Measurements from ENCODE around the gene UBLCP1. TPM values are rescaled to one million over a fixed set of nuclear protein-coding genes. Genes with fewer than 3 reads are reported as not detected.
A peak's percentile ranks its signal among the peaks of the same experiment; 100 is the strongest.
"Not testable (repeated sequence)": the region's sequence is repeated elsewhere in the genome, so short reads cannot be mapped to it uniquely, and the experiment has no call there.

The UBLCP1 gene
- total RNA-seq, 1 donor from 2014 or later, result 25.2 TPM

DNA sequence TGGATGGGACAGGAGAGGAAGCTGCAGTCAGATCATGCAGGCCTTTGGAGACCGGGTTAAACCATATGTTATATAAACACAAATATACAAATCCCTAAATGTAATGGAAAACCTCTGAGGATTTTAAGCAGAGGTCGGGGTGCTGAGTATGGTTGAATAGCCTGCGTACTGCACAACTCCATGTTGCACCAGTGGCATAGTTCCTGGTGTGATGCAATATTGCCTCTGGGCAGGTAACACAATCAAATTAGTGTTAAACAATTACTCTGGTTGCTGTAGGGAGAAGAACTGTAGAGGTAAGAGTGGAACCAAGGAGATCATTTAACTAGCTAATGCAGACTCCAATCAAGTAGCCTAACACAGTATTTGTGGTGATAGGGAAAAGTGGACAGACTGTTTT is 32.4 kb upstream of the UBLCP1 start:
- Mint-ChIP-seq H3K36me3 (ENCODE audit: low read depth) (no peaks in the 10 kb centered on the region), H3K27ac (no peak overlapping the region), H3K9me3 (no peaks in the 10 kb centered on the region), H3K4me3 (ENCODE audit: low read depth) (no peak overlapping the region), H3K27me3 (ENCODE audit: low read depth) (peaks cover 15% of the 10 kb centered on the region), H3K4me1 (ENCODE audit: low read depth) (peaks cover 2% of the 10 kb centered on the region)
- intact Hi-C loops (cut with micrococcal nuclease), result no loop called here
- no peak for DNase-seq (ENCODE audit: low spot score)

GRCh38 chr5:159231167-159231566 is 31.9 kb upstream of the UBLCP1 start:
- Mint-ChIP-seq H3K4me1 (ENCODE audit: low read depth) (peaks cover 2% of the 10 kb centered on the region), H3K4me3 (ENCODE audit: low read depth) (no peak overlapping the region), H3K36me3 (ENCODE audit: low read depth) (no peaks in the 10 kb centered on the region), H3K27ac (no peak overlapping the region), H3K27me3 (ENCODE audit: low read depth) (peaks cover 15% of the 10 kb centered on the region), H3K9me3 (no peaks in the 10 kb centered on the region)
- no peak for DNase-seq (ENCODE audit: low spot score)
- intact Hi-C loops (cut with micrococcal nuclease), result no loop called here

- DNase-seq (ENCODE audit: low spot score); H3K4me3 Mint-ChIP-seq (ENCODE audit: low read depth); H3K27ac Mint-ChIP-seq; H3K36me3 Mint-ChIP-seq (ENCODE audit: low read depth); intact Hi-C loops (cut with micrococcal nuclease); H3K9me3 Mint-ChIP-seq: not testable (repeated sequence)
- Mint-ChIP-seq H3K4me1 (ENCODE audit: low read depth) (peaks cover 12% of the 10 kb centered on the region), H3K27me3 (ENCODE audit: low read depth) (peaks cover 12% of the 10 kb centered on the region)
Observed at GRCh38 chr5:159235871-159236520, 27.1 kb upstream of the UBLCP1 start.

DNA sequence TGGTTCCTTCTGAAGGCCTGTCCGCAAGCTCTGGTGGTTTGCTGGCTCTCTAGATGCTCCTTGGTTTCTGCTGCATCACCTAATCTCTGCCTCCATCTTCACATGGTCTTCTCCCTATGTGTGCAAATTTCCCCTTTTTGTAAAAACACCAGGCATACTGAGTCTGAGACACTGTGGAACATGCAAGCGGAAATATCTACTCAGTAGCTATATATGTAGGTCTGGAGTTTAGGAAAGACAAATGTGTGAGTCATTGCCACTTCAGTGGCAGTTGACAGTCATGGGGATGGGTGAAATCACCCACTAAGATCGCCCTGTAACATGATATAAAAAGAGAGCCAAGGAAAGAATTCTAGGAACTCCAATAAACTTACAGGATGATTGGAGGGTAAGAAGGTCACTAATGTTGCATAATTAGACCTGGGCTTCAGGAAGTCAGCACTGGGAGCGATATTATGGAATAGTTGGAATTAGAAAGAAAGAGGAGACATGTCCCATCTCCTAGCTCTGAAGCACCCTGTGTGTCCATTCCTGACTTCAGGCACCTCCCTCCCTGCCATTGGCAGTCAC is 22.7 kb upstream of the UBLCP1 start:
- intact Hi-C loops (cut with micrococcal nuclease), result loop anchor here (1.0 to 2.0 kb wide), 5 partner anchors 22 to 218 kb away; partner anchors contain the start of gene UBLCP1
- Mint-ChIP-seq H3K27me3 (ENCODE audit: low read depth) (no peaks in the 10 kb centered on the region), H3K36me3 (ENCODE audit: low read depth) (no peaks in the 10 kb centered on the region), H3K9me3 (no peaks in the 10 kb centered on the region), H3K27ac (peak overlapping the region; percentile 6), H3K4me3 (ENCODE audit: low read depth) (no peak overlapping the region), H3K4me1 (ENCODE audit: low read depth) (peaks cover 25% of the 10 kb centered on the region)
- DNase-seq (ENCODE audit: low spot score), result no peak

- no peak for DNase-seq (ENCODE audit: low spot score)
- Mint-ChIP-seq H3K27me3 (ENCODE audit: low read depth) (no peaks in the 10 kb centered on the region), H3K9me3 (no peaks in the 10 kb centered on the region), H3K36me3 (ENCODE audit: low read depth) (no peaks in the 10 kb centered on the region), H3K4me3 (ENCODE audit: low read depth) (no peak overlapping the region), H3K4me1 (ENCODE audit: low read depth) (peaks cover 25% of the 10 kb centered on the region), H3K27ac (no peak overlapping the region)
- intact Hi-C loops (cut with micrococcal nuclease), result loop anchor here (2.0 kb wide), 1 partner anchor 21 kb away; the partner anchor contains the start of gene UBLCP1
Observed at GRCh38 chr5:159241946-159242552, 21.0 kb upstream of the UBLCP1 start.

- no peaks in the 10 kb centered on the region for H3K9me3 Mint-ChIP-seq
- H3K27me3 Mint-ChIP-seq (ENCODE audit: low read depth), result no peaks in the 10 kb centered on the region
- no peaks in the 10 kb centered on the region for H3K36me3 Mint-ChIP-seq (ENCODE audit: low read depth)
- DNase-seq (ENCODE audit: low spot score), result no peak
- peaks cover 25% of the 10 kb centered on the region for H3K4me1 Mint-ChIP-seq (ENCODE audit: low read depth)
- no peak overlapping the region for H3K4me3 Mint-ChIP-seq (ENCODE audit: low read depth)
- intact Hi-C loops (cut with micrococcal nuclease), result no loop called here
- no peak overlapping the region for H3K27ac Mint-ChIP-seq
Observed at GRCh38 chr5:159242656-159243055, 20.4 kb upstream of the UBLCP1 start.

- no peak overlapping the region for H3K27ac Mint-ChIP-seq
Observed at GRCh38 chr5:159243385-159243784, 19.7 kb upstream of the UBLCP1 start.

DNA sequence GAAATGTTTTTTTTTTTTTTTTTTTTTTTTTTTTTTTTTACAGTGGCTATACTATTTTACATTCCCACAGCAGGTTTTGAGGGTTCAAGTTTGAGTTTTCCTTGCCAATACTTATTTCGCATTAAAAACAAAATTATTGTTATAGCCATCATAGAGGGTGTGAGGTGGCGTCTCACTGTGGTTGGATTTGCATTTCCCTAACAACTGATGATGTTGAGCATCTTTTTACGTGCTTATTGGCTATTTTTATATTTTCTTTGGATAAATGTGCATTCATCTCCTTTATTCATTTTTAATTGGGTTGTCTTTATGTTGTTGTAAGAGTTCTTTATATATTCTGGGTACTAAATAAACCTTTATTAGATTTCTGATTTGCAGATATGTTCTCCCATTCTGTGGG is 18.9 kb upstream of the UBLCP1 start:
- Mint-ChIP-seq H3K4me3 (ENCODE audit: low read depth) (no peak overlapping the region), H3K4me1 (ENCODE audit: low read depth) (peaks cover 25% of the 10 kb centered on the region), H3K9me3 (no peaks in the 10 kb centered on the region), H3K27ac (no peak overlapping the region), H3K36me3 (ENCODE audit: low read depth) (no peaks in the 10 kb centered on the region), H3K27me3 (ENCODE audit: low read depth) (peaks cover 11% of the 10 kb centered on the region)
- intact Hi-C loops (cut with micrococcal nuclease), result no loop called here
- DNase-seq (ENCODE audit: low spot score), result no peak

More at GRCh38 chr5:159243385-159243784, 19.7 kb upstream of the UBLCP1 start:
- Mint-ChIP-seq H3K27me3 (ENCODE audit: low read depth) (peaks cover 4% of the 10 kb centered on the region), H3K9me3 (no peaks in the 10 kb centered on the region), H3K36me3 (ENCODE audit: low read depth) (no peaks in the 10 kb centered on the region), H3K4me3 (ENCODE audit: low read depth) (no peak overlapping the region), H3K4me1 (ENCODE audit: low read depth) (peaks cover 25% of the 10 kb centered on the region)
- intact Hi-C loops (cut with micrococcal nuclease), result no loop called here
- DNase-seq (ENCODE audit: low spot score), result no peak

DNA sequence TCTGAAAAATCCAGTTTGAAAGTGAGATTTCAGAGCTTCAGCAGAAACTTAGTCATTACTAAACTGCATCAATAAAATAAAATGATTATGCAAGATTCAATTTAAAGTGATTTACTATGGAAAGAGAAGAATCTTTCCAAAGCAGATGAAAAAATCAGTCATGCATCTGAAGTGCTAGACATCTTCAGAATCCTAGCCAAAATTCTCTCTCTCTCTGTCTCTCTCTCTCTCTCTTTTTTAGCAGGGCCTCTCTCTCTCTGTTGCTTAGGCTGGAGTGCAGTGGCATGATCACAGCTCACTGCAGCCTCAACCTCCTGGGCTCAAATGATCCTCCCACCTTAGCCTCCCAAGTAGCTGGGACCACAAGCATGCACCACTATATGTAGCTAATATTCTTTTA is 18.2 kb upstream of the UBLCP1 start:
- intact Hi-C loops (cut with micrococcal nuclease), result no loop called here
- H3K9me3 Mint-ChIP-seq, result no peaks in the 10 kb centered on the region
- peaks cover 11% of the 10 kb centered on the region for H3K27me3 Mint-ChIP-seq (ENCODE audit: low read depth)
- H3K4me3 Mint-ChIP-seq (ENCODE audit: low read depth), result no peak overlapping the region
- no peaks in the 10 kb centered on the region for H3K36me3 Mint-ChIP-seq (ENCODE audit: low read depth)
- H3K4me1 Mint-ChIP-seq (ENCODE audit: low read depth), result peaks cover 24% of the 10 kb centered on the region
- DNase-seq (ENCODE audit: low spot score), result no peak
- no peak overlapping the region for H3K27ac Mint-ChIP-seq

- intact Hi-C loops (cut with micrococcal nuclease), result no loop called here
- Mint-ChIP-seq H3K4me3 (ENCODE audit: low read depth) (no peak overlapping the region), H3K4me1 (ENCODE audit: low read depth) (no peaks in the 10 kb centered on the region), H3K9me3 (no peaks in the 10 kb centered on the region), H3K27me3 (ENCODE audit: low read depth) (peaks cover 16% of the 10 kb centered on the region), H3K36me3 (ENCODE audit: low read depth) (no peaks in the 10 kb centered on the region), H3K27ac (no peak overlapping the region)
- no peak for DNase-seq (ENCODE audit: low spot score)
Observed at GRCh38 chr5:159249158-159249557, 13.9 kb upstream of the UBLCP1 start.

DNA sequence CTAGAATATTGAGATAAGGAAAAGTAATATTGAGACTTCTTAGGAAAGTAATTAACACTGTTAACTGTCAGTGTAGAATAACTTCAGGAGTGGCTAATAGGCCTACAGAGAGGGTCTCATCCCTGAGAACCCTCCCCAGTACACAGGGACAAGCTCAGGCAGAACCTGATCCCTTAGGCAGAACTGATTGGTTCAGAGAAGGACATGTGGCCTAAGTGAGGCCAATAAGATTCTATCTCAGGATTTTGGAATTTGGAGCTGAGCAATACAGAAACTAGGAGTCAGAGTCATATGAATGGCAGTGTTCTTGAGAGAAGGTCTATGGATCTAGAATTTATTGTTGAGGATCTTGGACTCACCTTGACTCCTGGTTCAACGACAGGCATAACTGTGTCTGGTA is 10.9 kb upstream of the UBLCP1 start:
- no peak overlapping the region for H3K27ac Mint-ChIP-seq
- no peaks in the 10 kb centered on the region for H3K4me1 Mint-ChIP-seq (ENCODE audit: low read depth)
- intact Hi-C loops (cut with micrococcal nuclease), result no loop called here
- no peaks in the 10 kb centered on the region for H3K36me3 Mint-ChIP-seq (ENCODE audit: low read depth)
- H3K4me3 Mint-ChIP-seq (ENCODE audit: low read depth), result no peak overlapping the region
- DNase-seq (ENCODE audit: low spot score), result no peak
- peaks cover 25% of the 10 kb centered on the region for H3K27me3 Mint-ChIP-seq (ENCODE audit: low read depth)
- H3K9me3 Mint-ChIP-seq, result no peaks in the 10 kb centered on the region

DNA sequence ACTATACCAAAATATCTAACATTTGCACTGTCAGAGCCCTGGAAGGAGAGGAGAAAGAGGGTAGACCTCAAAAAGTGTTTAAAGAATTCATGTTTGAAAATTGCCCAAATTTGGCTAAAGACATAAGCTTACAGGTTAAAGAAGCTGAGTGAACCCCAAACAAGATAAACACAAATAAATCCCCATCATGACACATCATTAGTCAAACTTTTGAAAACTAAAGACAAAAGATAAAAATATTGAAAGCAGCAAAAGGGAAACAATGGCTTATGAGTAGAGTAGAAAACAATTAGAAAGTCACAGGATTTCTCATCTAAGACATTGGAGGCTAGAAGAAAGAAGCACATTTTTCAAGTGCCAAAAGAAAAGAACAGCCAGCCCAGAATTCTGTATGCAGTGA is 6.1 kb upstream of the UBLCP1 start:
- Mint-ChIP-seq H3K4me1 (ENCODE audit: low read depth) (peaks cover 6% of the 10 kb centered on the region), H3K27ac (no peak overlapping the region), H3K4me3 (ENCODE audit: low read depth) (no peak overlapping the region), H3K9me3 (no peaks in the 10 kb centered on the region), H3K27me3 (ENCODE audit: low read depth) (peaks cover 23% of the 10 kb centered on the region), H3K36me3 (ENCODE audit: low read depth) (no peaks in the 10 kb centered on the region)
- intact Hi-C loops (cut with micrococcal nuclease), result no loop called here
- DNase-seq (ENCODE audit: low spot score), result no peak

DNA sequence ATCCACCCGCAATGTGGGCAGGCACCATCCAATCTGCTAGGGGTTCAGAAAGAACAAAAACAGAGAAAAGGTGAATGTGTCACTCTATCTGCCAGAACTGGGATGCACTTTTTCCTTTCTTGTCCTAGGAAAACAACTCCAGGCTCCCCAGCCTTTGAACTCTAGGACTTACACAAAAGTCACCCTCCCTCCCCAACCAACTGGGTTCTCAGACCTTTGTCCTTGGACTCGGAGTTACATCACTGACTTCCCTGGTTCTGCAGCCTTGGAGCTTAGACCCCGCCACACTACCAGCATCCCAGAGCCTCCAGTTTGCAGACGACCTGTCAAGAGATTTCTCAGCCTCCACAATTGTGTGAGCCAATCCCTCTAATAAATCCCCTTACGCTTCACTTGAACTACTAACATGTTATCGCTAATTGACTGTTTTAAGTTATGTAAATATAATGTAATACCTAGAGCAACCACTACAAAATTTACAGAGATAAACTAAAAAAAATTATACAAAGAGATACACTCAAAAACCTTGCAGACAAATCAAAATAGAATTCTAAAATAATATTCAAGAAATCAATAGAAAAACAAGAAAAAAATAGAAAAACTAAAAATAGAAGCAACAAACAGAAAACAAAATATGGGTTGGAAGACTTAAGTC is 5.3 kb upstream of the UBLCP1 start:
- H3K27me3 Mint-ChIP-seq (ENCODE audit: low read depth), result peaks cover 22% of the 10 kb centered on the region
- H3K9me3 Mint-ChIP-seq, result no peaks in the 10 kb centered on the region
- peaks cover 2% of the 10 kb centered on the region for H3K36me3 Mint-ChIP-seq (ENCODE audit: low read depth)
- intact Hi-C loops (cut with micrococcal nuclease), result no loop called here
- H3K4me3 Mint-ChIP-seq (ENCODE audit: low read depth), result no peak overlapping the region
- H3K4me1 Mint-ChIP-seq (ENCODE audit: low read depth), result peaks cover 14% of the 10 kb centered on the region
- DNase-seq (ENCODE audit: low spot score), result no peak
- H3K27ac Mint-ChIP-seq, result no peak overlapping the region

Data from activated T-helper 2 cell treated with anti-CD3 and anti-CD28 coated beads, Interferon-gamma antibody, Interleukin-2, Interleukin-4, amounts not matched to agents 10 μg/mL and 5 μg/mL and 100 μg/mL, durations not matched to agents 14 hours and 24 hours and 36 hours (primary cell).